Breast epithelium (tissue), 4 donors: Measurements from ENCODE around the gene SAP30BP. TPM values are rescaled to one million over a fixed set of nuclear protein-coding genes. Genes with fewer than 3 reads are reported as not detected.

Experiments
- DNase-seq, 2 donors: peaks; one replicate each; pipeline ENCODE4 v3.0.0-alpha.2; 2019; ENCODE audit warnings: low spot score in 2 of 2
- H3K27ac ChIP-seq, 2 donors: fragments of 200-600 bp; sonication (generic) in 1 of 2; one replicate each; pipeline ENCODE4 v1.5.1; 2016 to 2019; ENCODE audit warnings: mild to moderate bottlenecking in 1 of 2
- H3K27me3 ChIP-seq, 2 donors: fragments of 200-600 bp; sonication (generic) in 1 of 2; one replicate each; pipeline versions ENCODE4 v1.5.1 to v1.6.0; 2017 to 2019; ENCODE audit warnings: control low read depth in 1 of 2, mild to moderate bottlenecking in 1 of 2
- H3K36me3 ChIP-seq: fragments of 200-600 bp; one replicate; pipeline ENCODE4 v1.5.1; 2019
- H3K4me1 ChIP-seq, 2 donors: fragments of 200-600 bp; sonication (generic); one replicate each; pipeline ENCODE4 v1.5.1; 2016 to 2019; ENCODE audit warnings: control low read depth in 1 of 2
- H3K4me3 ChIP-seq, 3 donors: fragments of 200-600 bp; sonication (generic); 1 replicate in 2 of 3; 2 replicates in 1 of 3; pipeline ENCODE4 v1.5.1; 2016 to 2019; ENCODE audit warnings: mild to moderate bottlenecking in 3 of 3, moderate library complexity in 2 of 3
- H3K9me3 ChIP-seq, 2 donors: fragments of 200-600 bp; sonication (generic) in 1 of 2; one replicate each; pipeline ENCODE4 v1.5.1; 2016 to 2019; ENCODE audit warnings: control low read depth in 1 of 2
- POLR2A ChIP-seq: fragments of 450-650 bp; IDR thresholded peaks from one replicate; pipeline ENCODE4 v1.6.1; 2016; ENCODE audit warnings: antibody characterized with exemption, mild to moderate bottlenecking, moderate library complexity
- POLR2AphosphoS5 ChIP-seq, 3 donors: sonication (generic); formaldehyde crosslinking; IDR thresholded peaks; one replicate each; pipeline ENCODE4 v1.6.1; 2017; ENCODE audit warnings: antibody characterized with exemption in 3 of 3
- intact Hi-C: fragments of 100-400 bp; cut with DNase I; formaldehyde crosslinking; loops from one replicate; pipeline ENCODE4 v1.15.1; 2023; ENCODE audit warnings: low total_unique reads
- total RNA-seq, 3 donors: library from RNA; depleted of rRNA; stranded (reverse); fragments of >200 nt; gene quantifications; one replicate each; pipeline ENCODE4 v1.1.0, GENCODE V29; 2016
- TF ChIP-seq, protein P1 (sequence below), 3 donors: fragments of 450-650 bp; IDR thresholded peaks; one replicate each; pipeline ENCODE4 v1.5.1; 2016 to 2017; ENCODE audit warnings: antibody characterized with exemption in 3 of 3, mild to moderate bottlenecking in 3 of 3, moderate library complexity in 3 of 3

The SAP30BP gene
- total RNA-seq, 3 donors from 2014 or later: 68.3 to 89.5 (median 86.1) TPM

DNA sequence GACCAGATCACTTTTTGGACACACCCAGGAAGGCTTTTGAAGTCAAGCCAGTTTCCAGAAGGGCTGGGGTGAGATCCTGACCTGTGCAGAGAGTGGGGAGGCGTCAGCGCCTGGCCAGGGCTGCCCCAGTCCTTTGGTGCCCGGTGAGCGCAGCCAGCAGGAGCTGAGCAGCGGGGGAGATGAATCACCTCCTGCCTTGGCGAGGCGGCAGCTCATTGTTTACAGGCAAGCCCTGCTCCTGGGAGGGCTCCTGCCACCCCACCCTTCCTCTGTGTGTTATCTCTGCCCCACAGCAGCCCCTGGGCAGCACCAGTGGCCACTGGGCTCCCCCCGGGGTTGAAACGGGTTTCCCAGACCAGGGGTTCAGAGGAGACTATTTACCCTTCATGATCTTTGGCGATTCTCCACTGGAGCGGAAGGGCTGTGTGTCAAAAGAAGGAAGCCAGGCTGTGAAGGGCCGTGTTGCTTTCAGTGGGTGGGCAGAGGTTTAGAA is 40.0 kb downstream of the SAP30BP start:
- no peak for DNase-seq

DNA sequence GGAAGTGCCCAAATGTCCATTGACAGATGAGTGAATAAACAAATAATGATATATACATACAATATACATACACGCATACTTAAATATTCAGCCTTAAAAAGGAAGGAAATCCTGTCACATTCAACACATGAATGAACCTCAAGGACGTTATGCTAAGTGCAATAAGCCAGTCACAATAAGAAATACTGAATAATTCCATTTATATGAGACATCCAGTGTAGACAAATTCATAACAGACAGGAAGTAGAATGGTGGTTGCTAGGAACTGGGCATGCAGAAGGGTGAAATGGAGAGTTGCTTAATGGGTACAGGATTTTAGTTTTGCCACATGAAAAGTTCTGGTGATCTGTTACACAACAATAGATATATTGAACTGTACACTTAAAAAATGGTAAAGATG is 45.3 kb downstream of the SAP30BP start:
- no peak for DNase-seq
- Histone ChIP-seq H3K4me3 (no peak overlapping the region), H3K4me1 (no peaks in the 10 kb centered on the region), H3K27ac (no peak overlapping the region), H3K36me3 (no peaks in the 10 kb centered on the region), H3K27me3 (no peaks in the 10 kb centered on the region), H3K9me3 (no peaks in the 10 kb centered on the region)
- TF ChIP-seq POLR2A (no peak), POLR2AphosphoS5 (IDR thresholded peaks at IDR 0.05) (no peak)
- TF ChIP-seq, protein P1, sequence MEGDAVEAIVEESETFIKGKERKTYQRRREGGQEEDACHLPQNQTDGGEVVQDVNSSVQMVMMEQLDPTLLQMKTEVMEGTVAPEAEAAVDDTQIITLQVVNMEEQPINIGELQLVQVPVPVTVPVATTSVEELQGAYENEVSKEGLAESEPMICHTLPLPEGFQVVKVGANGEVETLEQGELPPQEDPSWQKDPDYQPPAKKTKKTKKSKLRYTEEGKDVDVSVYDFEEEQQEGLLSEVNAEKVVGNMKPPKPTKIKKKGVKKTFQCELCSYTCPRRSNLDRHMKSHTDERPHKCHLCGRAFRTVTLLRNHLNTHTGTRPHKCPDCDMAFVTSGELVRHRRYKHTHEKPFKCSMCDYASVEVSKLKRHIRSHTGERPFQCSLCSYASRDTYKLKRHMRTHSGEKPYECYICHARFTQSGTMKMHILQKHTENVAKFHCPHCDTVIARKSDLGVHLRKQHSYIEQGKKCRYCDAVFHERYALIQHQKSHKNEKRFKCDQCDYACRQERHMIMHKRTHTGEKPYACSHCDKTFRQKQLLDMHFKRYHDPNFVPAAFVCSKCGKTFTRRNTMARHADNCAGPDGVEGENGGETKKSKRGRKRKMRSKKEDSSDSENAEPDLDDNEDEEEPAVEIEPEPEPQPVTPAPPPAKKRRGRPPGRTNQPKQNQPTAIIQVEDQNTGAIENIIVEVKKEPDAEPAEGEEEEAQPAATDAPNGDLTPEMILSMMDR (IDR thresholded peaks at IDR 0.05): no peak
- intact Hi-C loops: no loop called here

More for the DNA sequence above, 40.0 kb downstream of the SAP30BP start:
- Histone ChIP-seq H3K27ac (peak overlapping the region; percentile 77 to 80), H3K36me3 (no peaks in the 10 kb centered on the region), H3K4me1 (no peaks in the 10 kb centered on the region), H3K9me3 (no peaks in the 10 kb centered on the region), H3K27me3 (no peaks in the 10 kb centered on the region), H3K4me3 (no peak overlapping the region)
- intact Hi-C loops: no loop called here
- TF ChIP-seq POLR2A: no peak
- TF ChIP-seq POLR2AphosphoS5 (IDR thresholded peaks at IDR 0.05): no peak
- TF ChIP-seq, protein P1 (IDR thresholded peaks at IDR 0.05): no peak

DNA sequence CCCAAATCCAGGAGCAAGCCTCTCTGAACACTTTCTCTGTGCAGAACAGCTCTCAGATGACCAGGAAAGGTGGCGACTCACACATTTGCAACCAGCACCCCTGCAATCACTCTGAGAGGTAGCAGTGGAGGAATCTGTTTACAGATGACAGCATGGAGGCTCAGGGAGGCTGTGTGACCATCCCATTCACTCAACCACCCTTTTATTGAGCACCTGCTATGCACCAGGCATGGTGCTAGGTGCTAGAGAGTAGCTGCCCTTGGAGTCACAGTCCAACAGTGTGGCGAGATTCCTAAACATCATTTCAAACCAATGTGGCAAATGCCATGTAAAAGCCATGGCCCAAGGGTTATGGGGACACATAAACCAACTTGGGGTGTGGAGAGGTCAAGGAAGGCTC is 52.6 kb downstream of the SAP30BP start:
- DNase-seq: no peak
- Histone ChIP-seq H3K9me3 (no peaks in the 10 kb centered on the region), H3K27ac (no peak overlapping the region), H3K27me3 (peaks cover 3% of the 10 kb centered on the region in 2 donors), H3K4me1 (no peaks in the 10 kb centered on the region), H3K4me3 (no peak overlapping the region), H3K36me3 (no peaks in the 10 kb centered on the region)
- intact Hi-C loops: no loop called here
- TF ChIP-seq POLR2A: no peak
- no peak for TF ChIP-seq POLR2AphosphoS5 (IDR thresholded peaks at IDR 0.05)
- TF ChIP-seq, protein P1 (IDR thresholded peaks at IDR 0.05): no peak

DNA sequence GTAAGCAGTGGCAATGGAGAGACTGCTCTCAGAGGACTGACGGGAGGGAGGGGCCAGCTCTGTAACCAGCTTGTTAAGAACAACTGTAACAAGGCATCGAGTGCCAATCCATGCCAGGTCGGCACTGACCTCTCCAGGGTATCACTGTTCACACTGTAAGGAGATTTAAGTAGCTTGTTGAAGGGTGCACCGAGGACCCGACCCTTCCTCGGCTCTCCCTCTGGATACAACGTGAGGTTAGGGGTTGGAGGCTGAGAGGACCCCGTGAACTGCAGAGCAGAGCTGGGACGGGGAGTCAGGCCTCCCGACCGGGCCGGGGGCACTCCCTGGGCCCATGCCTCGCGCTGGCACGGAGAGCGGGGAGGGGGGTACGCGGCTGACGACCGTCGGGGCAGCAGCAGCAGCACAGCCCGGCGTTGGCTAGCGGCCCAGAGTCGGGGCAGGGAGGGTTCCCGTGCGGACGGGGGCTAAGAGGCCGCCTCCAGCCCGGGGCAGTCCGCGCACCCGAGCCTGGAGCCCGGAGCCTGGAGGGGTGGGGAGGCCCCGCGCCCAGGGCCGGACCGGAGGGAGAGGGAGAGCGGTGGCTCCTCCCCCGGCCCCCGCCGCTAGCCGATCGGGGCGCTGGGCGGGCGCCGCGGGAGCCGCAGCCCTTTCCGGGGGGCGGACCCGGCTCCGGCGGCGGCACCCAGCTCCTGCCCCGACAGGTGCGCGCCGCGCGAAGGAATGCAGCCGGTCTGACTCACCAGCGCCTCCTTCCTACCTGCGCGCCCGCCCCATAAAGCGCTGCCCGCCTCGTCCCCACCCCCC is 53.7 kb downstream of the SAP30BP start, which contains the start of gene ITGB4:
TSS of gene ITGB4 (plus strand) at position 804 of the 807 bp plus-strand sequence. CDS start 3,245 bp downstream, outside the sequence.
- Histone ChIP-seq H3K4me1 (no peaks in the 10 kb centered on the region), H3K4me3 (peak within 1 kb of the TSS; percentile 43 to 83 (median 82)), H3K36me3 (no peaks in the 10 kb centered on the region), H3K27ac (peak within 1 kb of the TSS; percentile 86 to 94), H3K9me3 (no peaks in the 10 kb centered on the region), H3K27me3 (peaks cover 3% of the 10 kb centered on the region in 2 donors)
- intact Hi-C loops: no loop called here
- TF ChIP-seq POLR2A (no peak), POLR2AphosphoS5 (IDR thresholded peaks at IDR 0.05) (peak in 1 of 3 donors; percentile 21)
- peak; percentile 79 to 89 for DNase-seq

DNA sequence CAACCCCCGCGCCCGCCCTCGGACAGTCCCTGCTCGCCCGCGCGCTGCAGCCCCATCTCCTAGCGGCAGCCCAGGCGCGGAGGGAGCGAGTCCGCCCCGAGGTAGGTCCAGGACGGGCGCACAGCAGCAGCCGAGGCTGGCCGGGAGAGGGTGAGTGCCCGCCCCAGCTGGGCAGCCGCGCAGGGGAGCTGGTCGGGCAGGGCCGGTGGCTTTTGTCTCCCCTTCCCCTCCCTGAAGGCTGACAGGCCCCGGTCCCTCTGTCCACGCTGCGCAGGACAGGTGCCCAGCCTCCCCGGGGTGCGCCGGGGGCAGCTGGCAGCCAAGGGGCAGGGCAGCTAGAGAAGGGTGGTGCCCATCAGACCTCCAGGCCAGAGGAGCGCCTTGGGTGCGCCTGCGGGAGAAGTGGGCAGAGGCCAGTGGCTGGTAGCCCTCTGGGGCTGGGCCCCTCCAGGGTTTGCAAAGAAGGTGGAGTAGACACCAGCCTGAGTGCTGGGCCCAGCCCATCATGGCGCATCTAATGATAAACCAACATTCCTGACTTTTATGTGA is 54.4 kb downstream of the SAP30BP start:
- no peak for DNase-seq
- TF ChIP-seq, protein P1 (IDR thresholded peaks at IDR 0.05): peak in 1 of 3 donors; percentile 19
- no peak for TF ChIP-seq POLR2A
- TF ChIP-seq POLR2AphosphoS5 (IDR thresholded peaks at IDR 0.05): no peak
- Histone ChIP-seq H3K4me1 (no peaks in the 10 kb centered on the region), H3K9me3 (no peaks in the 10 kb centered on the region), H3K36me3 (no peaks in the 10 kb centered on the region), H3K27me3 (peaks cover 3% of the 10 kb centered on the region in 2 donors), H3K27ac (peak overlapping the region; percentile 86 to 94), H3K4me3 (peak overlapping the region; percentile 43 to 83 (median 82))
- intact Hi-C loops: no loop called here
